HEK293 (cell line): ENCODE results near the gene CDRT4.

Source experiments
- CTCF ChIA-PET: fragments of 350-600 bp; formaldehyde crosslinking; extraction: SDS; loops from one replicate; lab custom pipeline; 2021; ENCODE audit warnings: antibody characterized with exemption; lab: Yijun Ruan, JAX
- POLR2A ChIA-PET: fragments of 300-600 bp; formaldehyde crosslinking; extraction: SDS; loops from one replicate; lab custom pipeline; 2020; ENCODE audit warnings: antibody characterized with exemption, inconsistent platforms; lab: Yijun Ruan, JAX
- H3K27ac ChIP-seq: fragments of 200-500 bp; sonication (Bioruptor generic); 2 replicates; pipeline ENCODE4 v1.5.1; 2014; ENCODE audit warnings: low read depth, low read length, control low read depth, inconsistent platforms; ENCODE audit errors: extremely low read depth
- H3K36me3 ChIP-seq, 2 experiments: fragments of 200-500 bp in 1 of 2; sonication (Bioruptor generic) in 1 of 2; 1 replicate in 1 of 2; 2 replicates in 1 of 2; pipeline ENCODE4 v1.5.1; 2014 to 2017; ENCODE audit warnings: inconsistent platforms in 2 of 2, low read length in 2 of 2; ENCODE audit not compliant: control insufficient read depth in 2 of 2, insufficient read depth in 1 of 2
- H3K4me1 ChIP-seq: fragments of 200-500 bp; sonication (Bioruptor generic); 2 replicates; pipeline ENCODE4 v1.5.1; 2014; ENCODE audit warnings: mild to moderate bottlenecking, low read length, inconsistent platforms; ENCODE audit not compliant: control insufficient read depth, insufficient read depth
- H3K4me3 ChIP-seq: 2 replicates; pipeline ENCODE4 v1.5.1; 2011; ENCODE audit warnings: low read depth, mild to moderate bottlenecking, control low read depth, low read length, moderate library complexity
- H3K9me3 ChIP-seq: fragments of 200-500 bp; sonication (Bioruptor generic); 2 replicates; pipeline ENCODE4 v1.5.1; 2014; ENCODE audit warnings: low read depth, low read length, inconsistent platforms; ENCODE audit not compliant: control insufficient read depth, insufficient read depth
- BCL11B ChIP-seq: fragments of 450-650 bp; formaldehyde crosslinking; IDR thresholded peaks from 2 replicates; pipeline ENCODE4 v1.5.1; 2016; ENCODE audit warnings: low read depth, missing biosample characterization, missing genetic modification characterization
- MEIS1 ChIP-seq: sonication (generic); formaldehyde crosslinking; IDR thresholded peaks from 2 replicates; pipeline ENCODE4 v1.8.1; 2022; ENCODE audit warnings: missing genetic modification reagents, mild to moderate bottlenecking, borderline replicate concordance
- MZF1 ChIP-seq: fragments of 450-650 bp; formaldehyde crosslinking; IDR thresholded peaks from 2 replicates; pipeline ENCODE4 v1.5.1; 2017; ENCODE audit warnings: missing biosample characterization, missing genetic modification characterization, borderline replicate concordance
- YY1 ChIP-seq: fragments of 450-650 bp; formaldehyde crosslinking; IDR thresholded peaks from 2 replicates; pipeline ENCODE4 v1.5.1; 2018; ENCODE audit warnings: missing biosample characterization, missing genetic modification characterization
- ZBTB17 ChIP-seq: fragments of 450-650 bp; formaldehyde crosslinking; IDR thresholded peaks from 2 replicates; pipeline ENCODE4 v1.5.1; 2016; ENCODE audit warnings: missing biosample characterization, missing genetic modification characterization
- ZBTB21 ChIP-seq: fragments of 450-650 bp; formaldehyde crosslinking; IDR thresholded peaks from 2 replicates; pipeline ENCODE4 v1.5.1; 2017; ENCODE audit warnings: missing biosample characterization, missing genetic modification characterization
- ZBTB26 ChIP-seq: fragments of 450-650 bp; formaldehyde crosslinking; optimal IDR thresholded peaks from 2 replicates; pipeline ENCODE3; 2016; ENCODE audit warnings: missing biosample characterization, mild to moderate bottlenecking, missing genetic modification characterization
- ZFP3 ChIP-seq: fragments of 450-650 bp; formaldehyde crosslinking; IDR thresholded peaks from 2 replicates; pipeline ENCODE4 v1.5.1; 2016; ENCODE audit warnings: low read depth, missing biosample characterization, missing genetic modification characterization
- ZNF133 ChIP-seq: fragments of 450-650 bp; formaldehyde crosslinking; IDR thresholded peaks from 2 replicates; pipeline ENCODE4 v1.5.1; 2016; ENCODE audit warnings: missing biosample characterization, missing genetic modification characterization
- ZNF19 ChIP-seq: fragments of 450-650 bp; formaldehyde crosslinking; IDR thresholded peaks from 2 replicates; pipeline ENCODE4; 2016; ENCODE audit warnings: missing biosample characterization, missing genetic modification characterization, low read depth
- ZNF24 ChIP-seq: fragments of 450-650 bp; formaldehyde crosslinking; IDR thresholded peaks from 2 replicates; pipeline ENCODE4 v1.5.1; 2016; ENCODE audit warnings: missing biosample characterization, missing genetic modification characterization
- ZNF341 ChIP-seq: fragments of 450-650 bp; formaldehyde crosslinking; IDR thresholded peaks from 2 replicates; pipeline ENCODE4; 2016; ENCODE audit warnings: low read depth, missing biosample characterization, missing genetic modification characterization
- ZNF416 ChIP-seq: fragments of 450-650 bp; formaldehyde crosslinking; IDR thresholded peaks from 2 replicates; pipeline ENCODE4 v1.5.1; 2016; ENCODE audit warnings: missing biosample characterization, missing genetic modification characterization
- ZNF510 ChIP-seq: fragments of 450-650 bp; formaldehyde crosslinking; IDR thresholded peaks from 2 replicates; pipeline ENCODE4 v1.5.1; 2018; ENCODE audit warnings: mild to moderate bottlenecking, missing genetic modification characterization, missing biosample characterization; ENCODE audit not compliant: insufficient replicate concordance
- ZNF513 ChIP-seq: fragments of 450-650 bp; IDR thresholded peaks from 2 replicates; pipeline ENCODE4 v1.5.1; 2018; ENCODE audit warnings: missing biosample characterization, missing genetic modification characterization
- ZNF549 ChIP-seq: fragments of 450-650 bp; IDR thresholded peaks from 2 replicates; pipeline ENCODE4 v1.5.1; 2018; ENCODE audit warnings: missing biosample characterization, missing genetic modification characterization, mild to moderate bottlenecking, inconsistent platforms, moderate library complexity
- ZNF639 ChIP-seq: fragments of 450-650 bp; formaldehyde crosslinking; IDR thresholded peaks from 2 replicates; pipeline ENCODE4 v1.5.1; 2016; ENCODE audit warnings: missing biosample characterization, missing genetic modification characterization
- ZNF830 ChIP-seq: fragments of 450-650 bp; IDR thresholded peaks from 2 replicates; pipeline ENCODE4 v1.5.0; 2018; ENCODE audit warnings: missing biosample characterization, missing genetic modification characterization, low read depth, mild to moderate bottlenecking, moderate library complexity

The CDRT4 gene

GRCh38 chr17:15418781-15419180, 48.6 kb downstream of the CDRT4 start:
- H3K36me3 ChIP-seq: no peaks in the 10 kb centered on the region
- H3K4me1 ChIP-seq: no peaks in the 10 kb centered on the region
- no peak for TF ChIP-seq ZNF830
- no peak for TF ChIP-seq ZNF24 (tag by site-specific recombination)
- TF ChIP-seq ZNF133 (tag by site-specific recombination): no peak
- TF ChIP-seq ZFP3: no peak
- TF ChIP-seq ZBTB17 (tag by site-specific recombination): no peak
- TF ChIP-seq ZNF510 (tag by site-specific recombination): no peak
- TF ChIP-seq MEIS1: no peak
- no peak for TF ChIP-seq ZBTB26
- no peak for TF ChIP-seq ZNF549 (tag by site-specific recombination)
- no peak for TF ChIP-seq MZF1 (tag by site-specific recombination)
- no peak for TF ChIP-seq ZNF19 (tag by site-specific recombination)
- POLR2A ChIA-PET: no interaction called here
- H3K9me3 ChIP-seq: no peaks in the 10 kb centered on the region
- CTCF ChIA-PET: interaction anchor here (0.7 to 1.2 kb wide), 3 partner anchors 20 to 84 kb away, joined by 3 to 5 read pairs (median 3); no protein-coding TSS in a partner anchor
- H3K27ac ChIP-seq: no peak overlapping the region
- H3K4me3 ChIP-seq: no peak overlapping the region

GRCh38 chr17:15414532-15415306, 52.7 kb downstream of the CDRT4 start:
- H3K36me3 ChIP-seq: no peaks in the 10 kb centered on the region
- no peak overlapping the region for H3K27ac ChIP-seq
- TF ChIP-seq ZNF341 (tag by site-specific recombination) (no peak), YY1 (tag by site-specific recombination) (no peak), ZBTB21 (tag by site-specific recombination) (no peak), ZNF639 (no peak), BCL11B (tag by site-specific recombination) (no peak), ZNF513 (tag by site-specific recombination) (no peak), ZNF416 (tag by site-specific recombination) (0 out of 2 replicates have a peak, but pooled peaks have one; percentile 40)
- TF ChIP-seq, all 188 proteins: peak for 1
- ChIA-PET CTCF (interaction anchor here (0.6 to 1.2 kb wide), 2 partner anchors 23 to 102 kb away, joined by 3 to 4 read pairs; no protein-coding TSS in a partner anchor), POLR2A (no interaction called here)
- no peaks in the 10 kb centered on the region for H3K4me1 ChIP-seq
- no peaks in the 10 kb centered on the region for H3K9me3 ChIP-seq
- no peak overlapping the region for H3K4me3 ChIP-seq
